HFF-Myc (cell line): ENCODE results near the gene TIMM22.

Experiments
- DNase-seq: peaks from one replicate; pipeline ENCODE4 v3.0.0-alpha.2; 2011; ENCODE audit warnings: low read depth; ENCODE audit errors: extremely low read depth
- H3K4me3 ChIP-seq: replicated peaks from 2 replicates; pipeline ENCODE4 v1.5.1; 2011; ENCODE audit warnings: low read depth, mild to moderate bottlenecking, control low read depth, low read length
- TF ChIP-seq, protein P1 (sequence below): IDR thresholded peaks from 2 replicates; pipeline ENCODE4 v1.5.1; 2012; ENCODE audit warnings: mild to moderate bottlenecking, low read depth, low read length, control low read depth; ENCODE audit errors: missing control alignments

TIMM22 gene

DNA sequence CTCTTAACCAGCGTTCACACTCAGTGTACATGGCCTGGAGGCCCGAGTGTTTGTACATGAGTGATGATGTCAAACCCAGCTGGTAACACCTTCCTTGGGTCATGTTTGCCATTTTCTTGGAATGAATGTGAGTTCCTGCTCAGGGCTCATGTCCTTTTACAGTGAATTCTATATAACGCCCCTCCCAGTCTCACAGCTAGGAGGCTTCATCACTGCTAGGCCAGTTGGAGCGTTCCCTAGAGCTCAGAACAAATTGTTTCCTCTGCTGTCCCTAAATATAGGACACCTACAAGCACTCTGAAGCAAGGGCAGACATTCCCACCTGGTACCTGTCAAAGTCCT is 5.5 kb downstream of the TIMM22 start:
- no peak overlapping the region for H3K4me3 ChIP-seq
- DNase-seq = no peak
- TF ChIP-seq, protein P1, sequence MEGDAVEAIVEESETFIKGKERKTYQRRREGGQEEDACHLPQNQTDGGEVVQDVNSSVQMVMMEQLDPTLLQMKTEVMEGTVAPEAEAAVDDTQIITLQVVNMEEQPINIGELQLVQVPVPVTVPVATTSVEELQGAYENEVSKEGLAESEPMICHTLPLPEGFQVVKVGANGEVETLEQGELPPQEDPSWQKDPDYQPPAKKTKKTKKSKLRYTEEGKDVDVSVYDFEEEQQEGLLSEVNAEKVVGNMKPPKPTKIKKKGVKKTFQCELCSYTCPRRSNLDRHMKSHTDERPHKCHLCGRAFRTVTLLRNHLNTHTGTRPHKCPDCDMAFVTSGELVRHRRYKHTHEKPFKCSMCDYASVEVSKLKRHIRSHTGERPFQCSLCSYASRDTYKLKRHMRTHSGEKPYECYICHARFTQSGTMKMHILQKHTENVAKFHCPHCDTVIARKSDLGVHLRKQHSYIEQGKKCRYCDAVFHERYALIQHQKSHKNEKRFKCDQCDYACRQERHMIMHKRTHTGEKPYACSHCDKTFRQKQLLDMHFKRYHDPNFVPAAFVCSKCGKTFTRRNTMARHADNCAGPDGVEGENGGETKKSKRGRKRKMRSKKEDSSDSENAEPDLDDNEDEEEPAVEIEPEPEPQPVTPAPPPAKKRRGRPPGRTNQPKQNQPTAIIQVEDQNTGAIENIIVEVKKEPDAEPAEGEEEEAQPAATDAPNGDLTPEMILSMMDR = no peak

DNA sequence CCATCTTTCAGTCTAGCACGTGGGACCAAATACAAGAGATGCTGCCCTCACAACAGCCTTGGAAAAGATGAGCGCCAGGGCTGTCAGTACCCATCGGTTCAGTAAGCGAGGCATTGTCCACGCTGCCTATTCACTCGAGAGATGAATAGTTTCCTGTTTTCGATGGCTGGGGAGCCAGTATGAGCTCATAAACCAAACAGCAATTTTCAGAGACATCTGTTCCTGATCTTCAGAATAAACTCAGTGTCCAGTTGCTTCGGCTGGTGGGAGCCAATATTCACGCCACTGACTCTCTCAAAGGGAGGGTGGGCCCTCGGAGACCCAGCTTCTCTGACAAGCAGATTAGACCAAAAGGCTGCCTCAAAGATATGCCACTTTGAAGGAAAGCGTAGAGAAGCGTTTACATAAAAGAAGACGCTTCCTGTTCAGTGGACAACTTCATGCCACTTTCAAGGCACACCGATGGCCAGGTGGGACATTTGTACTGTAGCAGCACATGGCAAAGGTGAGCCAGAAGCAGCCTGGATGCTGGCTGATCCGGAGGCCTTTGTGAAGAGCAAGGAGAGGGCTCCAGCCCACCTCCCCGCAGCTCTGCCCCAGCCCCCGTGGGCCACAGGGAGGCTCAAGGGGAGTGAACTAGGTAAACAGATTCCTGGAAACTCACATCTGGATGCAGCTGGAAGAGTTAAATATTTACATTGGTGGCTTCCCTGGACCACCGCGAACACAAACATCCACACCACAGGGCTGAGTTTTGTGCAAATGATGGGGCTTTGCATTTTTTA is 6.0 kb downstream of the TIMM22 start:
- H3K4me3 ChIP-seq = no peak overlapping the region
- DNase-seq = no peak

DNA sequence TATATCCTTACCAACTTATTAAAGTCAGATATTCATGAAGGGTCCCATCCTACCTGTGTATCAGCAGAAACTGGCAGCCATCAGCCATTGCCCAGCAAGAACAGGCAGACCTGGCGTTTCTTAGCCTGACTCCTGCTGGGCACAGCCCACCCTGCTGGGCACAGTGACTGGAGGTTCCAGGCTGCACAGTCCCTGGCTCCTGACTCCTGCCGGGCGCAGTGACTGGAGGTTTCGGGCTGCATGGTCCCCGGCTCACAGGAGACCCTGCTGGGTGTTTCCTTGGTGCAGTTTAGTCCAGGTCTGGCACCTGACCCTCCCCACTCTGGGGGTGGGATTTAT is 6.7 kb downstream of the TIMM22 start:
- no peak overlapping the region for H3K4me3 ChIP-seq
- TF ChIP-seq, protein P1 = no peak
- DNase-seq = no peak

More for the DNA sequence above, 6.0 kb downstream of the TIMM22 start:
- TF ChIP-seq, protein P1 = no peak

DNA sequence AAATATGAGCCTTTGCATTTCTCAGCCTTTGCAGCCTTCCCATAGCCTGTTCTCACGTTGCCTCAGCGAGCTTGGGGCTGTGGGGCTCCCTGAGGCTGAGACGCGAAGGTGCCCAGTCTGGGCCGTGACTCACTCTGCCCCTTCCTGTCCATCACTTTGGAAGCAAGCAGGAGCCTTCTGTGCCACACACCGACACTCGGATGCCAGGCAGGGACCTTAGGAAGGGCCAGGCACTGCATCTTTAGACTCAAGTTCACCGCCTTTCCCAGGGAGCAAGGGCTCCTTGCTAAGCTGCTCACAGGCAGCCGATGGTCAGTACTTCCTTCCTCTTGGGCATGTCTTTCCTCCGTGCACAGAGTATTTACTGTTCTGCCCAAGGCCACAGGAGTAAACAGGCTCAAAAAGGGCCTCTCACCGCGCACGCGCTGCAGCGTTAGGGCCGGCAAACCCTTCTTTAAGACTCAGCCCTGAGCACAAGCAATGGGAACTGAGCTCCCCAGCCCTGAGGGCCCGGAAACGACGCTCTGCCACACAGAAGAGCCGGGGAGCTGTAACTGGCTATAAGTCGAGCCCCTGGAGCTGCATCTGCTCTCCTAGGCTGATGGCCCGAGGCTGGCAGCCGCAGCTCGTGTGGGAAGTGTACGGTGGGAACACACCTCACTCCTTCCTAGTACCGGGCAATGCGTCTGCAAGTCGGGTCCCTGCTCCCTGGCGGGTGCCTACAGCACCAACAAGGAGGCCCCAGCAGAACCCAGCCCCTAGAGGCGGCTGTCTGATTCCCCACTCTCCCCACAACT is 7.2 kb downstream of the TIMM22 start:
- TF ChIP-seq, protein P1 = no peak
- no peak overlapping the region for H3K4me3 ChIP-seq
- no peak for DNase-seq

DNA sequence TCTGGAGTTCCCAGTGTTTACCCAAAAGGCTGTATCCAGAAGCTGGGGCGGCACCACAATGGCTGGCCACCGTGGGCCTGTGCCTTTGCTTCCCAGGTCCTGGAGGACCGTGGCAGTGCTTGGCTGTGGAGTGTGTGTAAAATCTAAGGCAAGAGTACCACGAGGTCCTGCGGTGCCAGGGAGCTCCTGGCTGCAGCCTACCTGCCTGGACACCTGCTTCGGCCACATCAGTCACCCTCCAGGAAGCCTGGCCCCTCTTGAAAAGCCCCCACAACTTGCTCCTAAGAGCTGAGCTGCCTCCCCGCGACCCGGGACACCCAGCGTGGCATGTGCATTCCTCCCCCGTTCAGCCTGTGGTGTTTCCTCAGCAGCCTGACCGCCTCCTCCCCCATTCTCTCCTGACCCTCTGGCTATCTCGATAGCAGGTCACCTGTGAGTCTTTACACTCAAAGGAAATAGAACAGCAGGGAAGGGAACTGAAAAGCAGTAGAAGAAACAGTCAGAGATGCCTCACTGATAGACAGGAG is 7.9 kb downstream of the TIMM22 start:
- TF ChIP-seq, protein P1 = no peak

DNA sequence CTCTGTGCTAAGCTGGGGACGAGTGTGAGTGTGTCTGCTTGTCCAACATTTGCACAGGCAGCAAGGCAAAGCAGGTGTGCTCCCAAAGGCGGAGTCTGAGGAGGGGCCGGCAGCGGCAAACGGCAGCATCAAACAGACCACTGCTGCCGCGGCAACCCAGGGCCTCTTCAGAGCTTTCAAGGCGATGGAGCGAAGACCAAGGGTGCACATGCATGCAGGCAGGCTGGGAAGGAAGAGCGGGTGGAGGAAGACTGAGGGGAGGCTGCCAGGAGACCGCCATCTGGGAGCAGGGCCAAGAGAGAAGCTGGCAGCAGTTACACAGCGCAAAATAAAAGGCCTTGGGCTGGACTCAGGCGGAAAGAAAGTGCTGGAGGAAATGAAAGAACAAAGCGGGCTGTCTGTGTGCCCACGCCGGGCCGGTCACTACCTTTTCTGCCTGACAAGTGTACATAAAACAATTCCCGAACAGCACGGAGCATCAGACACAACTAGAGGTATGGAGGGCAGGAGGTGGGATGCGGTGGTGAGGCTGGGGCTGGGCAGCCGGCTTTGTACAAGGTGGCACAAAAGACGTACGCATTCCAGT is 8.5 kb downstream of the TIMM22 start:
- no peak overlapping the region for H3K4me3 ChIP-seq
- TF ChIP-seq, protein P1 = no peak
- no peak for DNase-seq

More for the DNA sequence above, 7.9 kb downstream of the TIMM22 start:
- H3K4me3 ChIP-seq = no peak overlapping the region
- DNase-seq = no peak
